Measurements from ENCODE around the gene OTULIN.

Gene OTULIN

DNA sequence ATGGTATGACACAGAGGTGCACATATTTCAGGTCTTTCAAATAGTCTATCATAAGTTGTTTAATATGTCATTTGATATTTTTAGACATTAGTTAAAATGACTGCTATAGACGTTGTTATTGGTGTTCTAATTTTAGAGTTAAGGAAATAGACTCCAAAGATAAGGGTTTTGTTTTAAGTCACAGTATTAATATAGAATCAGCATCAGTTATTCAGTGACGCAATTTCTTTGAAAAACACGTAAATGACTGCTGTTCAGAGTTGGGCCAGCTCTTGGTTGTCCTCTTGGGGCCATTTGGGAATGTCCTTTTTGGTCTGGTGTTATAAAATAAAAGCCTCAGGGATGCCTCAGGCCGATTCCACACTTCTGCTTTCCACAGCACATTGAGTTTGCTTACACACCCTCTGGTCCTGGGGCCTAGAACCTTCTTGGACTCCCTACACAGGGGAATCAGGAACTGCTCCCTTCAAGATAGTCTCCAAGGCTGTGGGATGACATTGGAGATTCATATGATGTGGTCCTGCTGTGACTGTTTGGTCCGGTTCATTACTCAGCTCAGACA is 14.3 kb downstream of the OTULIN start:
- no peaks in the 10 kb centered on the region for H3K27me3 ChIP-seq (ENCODE audit: control insufficient read depth, insufficient read depth, low read length)
- H3K9me3 ChIP-seq (ENCODE audit: control insufficient read depth, insufficient read depth, low read depth, low read length) = no peaks in the 10 kb centered on the region
- H3K4me3 ChIP-seq (ENCODE audit: low read depth, low read length) = no peak overlapping the region
- peaks cover 36% of the 10 kb centered on the region for H3K36me3 ChIP-seq (ENCODE audit: control insufficient read depth, insufficient read depth, low read length)
- H3K9ac ChIP-seq (ENCODE audit: low read length) = no peak overlapping the region
- H3K27ac ChIP-seq (ENCODE audit: low read depth, low read length) = no peak overlapping the region
- H3K4me1 ChIP-seq (ENCODE audit: control insufficient read depth, insufficient read depth, low read length) = peaks cover 12% of the 10 kb centered on the region

DNA sequence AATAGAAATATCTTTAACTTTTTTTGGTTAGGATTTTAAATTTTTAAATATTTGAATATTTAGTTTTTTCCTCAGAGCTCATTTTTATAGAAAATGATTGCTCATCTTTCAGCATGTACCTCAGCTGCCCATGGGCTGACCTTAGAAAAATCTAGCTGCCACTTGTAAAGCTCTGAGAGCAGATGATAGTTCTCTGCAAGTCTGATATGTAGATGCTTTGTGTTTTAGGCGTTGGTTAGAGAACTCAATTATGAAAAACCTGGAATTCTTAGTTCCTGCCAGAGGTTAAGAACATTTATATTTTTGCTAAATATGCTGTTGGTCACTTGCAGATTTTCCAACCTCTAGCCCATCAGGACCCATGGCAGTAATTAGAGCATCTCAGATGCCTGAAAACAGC is 15.1 kb downstream of the OTULIN start:
- no peak overlapping the region for H3K9ac ChIP-seq (ENCODE audit: low read length)
- H3K9me3 ChIP-seq (ENCODE audit: control insufficient read depth, insufficient read depth, low read depth, low read length) = no peaks in the 10 kb centered on the region
- H3K36me3 ChIP-seq (ENCODE audit: control insufficient read depth, insufficient read depth, low read length) = peaks cover 43% of the 10 kb centered on the region
- no peak overlapping the region for H3K27ac ChIP-seq (ENCODE audit: low read depth, low read length)
- no peaks in the 10 kb centered on the region for H3K27me3 ChIP-seq (ENCODE audit: control insufficient read depth, insufficient read depth, low read length)
- H3K4me1 ChIP-seq (ENCODE audit: control insufficient read depth, insufficient read depth, low read length) = peaks cover 10% of the 10 kb centered on the region; the same call in 1 of the 2 replicates
- no peak overlapping the region for H3K4me3 ChIP-seq (ENCODE audit: low read depth, low read length)

- no peaks in the 10 kb centered on the region for H3K27me3 ChIP-seq (ENCODE audit: control insufficient read depth, insufficient read depth, low read length)
- H3K9ac ChIP-seq (ENCODE audit: low read length) = no peak overlapping the region
- H3K4me3 ChIP-seq (ENCODE audit: low read depth, low read length) = no peak overlapping the region
- no peaks in the 10 kb centered on the region for H3K9me3 ChIP-seq (ENCODE audit: control insufficient read depth, insufficient read depth, low read depth, low read length)
- peaks cover 3% of the 10 kb centered on the region for H3K4me1 ChIP-seq (ENCODE audit: control insufficient read depth, insufficient read depth, low read length)
- no peak overlapping the region for H3K27ac ChIP-seq (ENCODE audit: low read depth, low read length)
- peaks cover 45% of the 10 kb centered on the region for H3K36me3 ChIP-seq (ENCODE audit: control insufficient read depth, insufficient read depth, low read length)
These were observed 16.8 kb downstream of the OTULIN start for GRCh38 chr5:14681236-14681752.

DNA sequence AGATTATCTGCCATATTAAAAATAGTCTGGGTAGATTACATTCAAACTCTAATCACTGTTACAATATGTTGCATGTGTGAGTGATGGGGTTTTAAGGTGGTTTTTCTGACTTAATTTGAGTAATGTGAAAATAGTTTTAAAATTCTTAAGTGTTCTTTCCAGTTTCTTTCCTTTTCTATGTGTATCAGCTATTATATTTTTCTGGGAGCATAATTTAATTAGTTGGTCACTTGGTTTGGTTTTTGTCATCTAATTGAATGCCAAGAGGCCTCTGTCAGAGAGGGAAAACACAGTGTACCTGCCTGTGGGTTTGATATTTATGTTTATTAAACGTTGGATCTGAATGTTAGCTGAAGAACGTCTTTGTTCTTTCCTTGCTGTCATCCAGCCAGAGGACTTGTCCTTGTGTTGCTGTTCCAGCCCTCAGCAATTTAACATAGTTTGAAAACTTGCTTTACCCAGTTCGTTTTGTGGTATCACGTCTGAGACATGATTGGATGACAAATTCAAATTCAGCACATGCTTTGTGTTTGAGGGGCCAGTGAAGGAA is 19.5 kb downstream of the OTULIN start:
- no peak overlapping the region for H3K27ac ChIP-seq (ENCODE audit: low read depth, low read length)

DNA sequence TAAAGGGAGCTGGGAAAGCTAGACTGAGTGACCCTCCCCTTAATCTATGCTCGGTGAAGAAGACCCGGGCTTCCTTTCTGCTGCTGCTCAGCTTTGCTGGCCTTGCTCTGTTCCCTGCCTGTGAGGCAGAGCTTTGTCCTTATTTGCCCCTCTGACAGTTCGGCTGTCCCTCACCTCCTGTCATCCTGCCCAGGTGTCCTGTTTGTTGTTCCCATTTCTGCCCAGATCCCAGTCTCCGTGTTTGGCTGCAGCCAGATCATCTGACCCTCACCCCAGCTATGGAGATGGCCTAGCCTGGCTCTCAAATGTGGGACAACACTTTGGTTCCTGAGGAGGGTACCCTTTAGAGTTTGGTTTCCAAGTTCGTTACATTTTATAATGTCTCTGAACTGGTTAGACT is 20.2 kb downstream of the OTULIN start:
- no peaks in the 10 kb centered on the region for H3K9me3 ChIP-seq (ENCODE audit: control insufficient read depth, insufficient read depth, low read depth, low read length)
- H3K36me3 ChIP-seq (ENCODE audit: control insufficient read depth, insufficient read depth, low read length) = peaks cover 65% of the 10 kb centered on the region
- H3K4me3 ChIP-seq (ENCODE audit: low read depth, low read length) = no peak overlapping the region
- peaks cover 3% of the 10 kb centered on the region for H3K4me1 ChIP-seq (ENCODE audit: control insufficient read depth, insufficient read depth, low read length)
- no peaks in the 10 kb centered on the region for H3K27me3 ChIP-seq (ENCODE audit: control insufficient read depth, insufficient read depth, low read length)
- no peak overlapping the region for H3K27ac ChIP-seq (ENCODE audit: low read depth, low read length)
- no peak overlapping the region for H3K9ac ChIP-seq (ENCODE audit: low read length)

More for the DNA sequence above, 19.5 kb downstream of the OTULIN start:
- Histone ChIP-seq H3K36me3 (ENCODE audit: control insufficient read depth, insufficient read depth, low read length) (peaks cover 60% of the 10 kb centered on the region), H3K27me3 (ENCODE audit: control insufficient read depth, insufficient read depth, low read length) (no peaks in the 10 kb centered on the region), H3K4me1 (ENCODE audit: control insufficient read depth, insufficient read depth, low read length) (peaks cover 3% of the 10 kb centered on the region), H3K4me3 (ENCODE audit: low read depth, low read length) (no peak overlapping the region), H3K9me3 (ENCODE audit: control insufficient read depth, insufficient read depth, low read depth, low read length) (no peaks in the 10 kb centered on the region), H3K9ac (ENCODE audit: low read length) (no peak overlapping the region)

DNA sequence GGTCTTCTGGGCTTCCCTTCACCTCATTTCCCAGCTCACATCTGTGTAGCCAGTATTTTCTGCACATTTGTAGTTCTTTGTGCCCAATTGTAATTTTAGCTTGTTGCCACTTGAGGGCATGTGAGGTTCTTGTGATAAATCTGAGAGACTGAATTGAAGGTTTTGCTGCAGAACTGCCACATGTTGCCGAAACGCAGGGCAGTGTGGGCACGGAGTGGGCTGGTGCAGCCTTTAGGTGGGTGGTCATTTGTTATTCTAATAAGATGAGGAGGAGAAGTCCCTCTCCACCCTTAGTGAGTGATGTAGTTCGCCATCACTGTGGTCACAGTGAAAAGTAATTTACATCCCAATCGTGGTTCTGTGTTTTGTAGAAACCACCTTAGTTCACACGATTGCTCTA is 21.2 kb downstream of the OTULIN start:
- peaks cover 6% of the 10 kb centered on the region; the same call in 1 of the 2 replicates for H3K9me3 ChIP-seq (ENCODE audit: control insufficient read depth, insufficient read depth, low read depth, low read length)
- no peak overlapping the region for H3K9ac ChIP-seq (ENCODE audit: low read length)
- H3K4me3 ChIP-seq (ENCODE audit: low read depth, low read length) = no peak overlapping the region
- H3K27ac ChIP-seq (ENCODE audit: low read depth, low read length) = no peak overlapping the region
- H3K27me3 ChIP-seq (ENCODE audit: control insufficient read depth, insufficient read depth, low read length) = no peaks in the 10 kb centered on the region
- H3K36me3 ChIP-seq (ENCODE audit: control insufficient read depth, insufficient read depth, low read length) = peaks cover 68% of the 10 kb centered on the region
- peaks cover 3% of the 10 kb centered on the region for H3K4me1 ChIP-seq (ENCODE audit: control insufficient read depth, insufficient read depth, low read length)

GRCh38 chr5:14686517-14686916 is 22.0 kb downstream of the OTULIN start:
- Histone ChIP-seq H3K4me1 (ENCODE audit: control insufficient read depth, insufficient read depth, low read length) (peaks cover 3% of the 10 kb centered on the region), H3K27ac (ENCODE audit: low read depth, low read length) (no peak overlapping the region), H3K27me3 (ENCODE audit: control insufficient read depth, insufficient read depth, low read length) (no peaks in the 10 kb centered on the region), H3K36me3 (ENCODE audit: control insufficient read depth, insufficient read depth, low read length) (peaks cover 70% of the 10 kb centered on the region), H3K4me3 (ENCODE audit: low read depth, low read length) (no peak overlapping the region), H3K9ac (ENCODE audit: low read length) (no peak overlapping the region), H3K9me3 (ENCODE audit: control insufficient read depth, insufficient read depth, low read depth, low read length) (peaks cover 6% of the 10 kb centered on the region; the same call in 1 of the 2 replicates)

DNA sequence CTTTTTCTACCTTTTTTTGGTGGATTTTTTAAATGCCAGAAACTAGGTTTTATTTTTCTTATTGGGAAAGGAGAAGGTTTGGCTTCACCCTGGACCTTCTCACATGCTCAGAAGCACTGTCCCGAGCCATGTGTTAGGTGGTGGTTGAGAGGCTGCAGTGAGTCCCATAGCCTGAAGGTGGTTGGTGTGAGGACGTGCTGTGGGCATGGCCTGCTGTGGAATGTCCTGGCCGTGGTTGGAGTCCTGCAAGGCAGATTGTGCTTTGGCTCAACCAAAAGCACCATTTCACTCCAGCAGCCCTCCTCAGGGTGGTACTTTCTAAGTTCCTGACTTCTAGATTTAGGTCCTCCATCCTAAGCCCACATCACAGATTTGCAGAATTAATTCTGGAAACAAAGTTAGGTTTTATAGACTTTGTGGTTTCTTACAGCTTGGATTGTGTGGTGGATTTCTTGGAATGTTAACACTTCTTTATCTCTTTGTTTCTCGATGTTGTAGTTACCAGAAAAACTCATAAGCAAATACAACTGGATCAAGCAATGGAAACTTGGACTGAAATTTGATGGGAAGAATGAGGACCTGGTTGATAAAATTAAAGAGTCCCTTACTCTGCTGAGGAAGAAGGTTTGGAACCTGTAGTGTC is 22.6 kb downstream of the OTULIN start:
- Histone ChIP-seq H3K36me3 (ENCODE audit: control insufficient read depth, insufficient read depth, low read length) (peaks cover 69% of the 10 kb centered on the region), H3K9me3 (ENCODE audit: control insufficient read depth, insufficient read depth, low read depth, low read length) (peaks cover 6% of the 10 kb centered on the region; the same call in 1 of the 2 replicates), H3K4me1 (ENCODE audit: control insufficient read depth, insufficient read depth, low read length) (peaks cover 3% of the 10 kb centered on the region), H3K27ac (ENCODE audit: low read depth, low read length) (no peak overlapping the region), H3K9ac (ENCODE audit: low read length) (no peak overlapping the region), H3K4me3 (ENCODE audit: low read depth, low read length) (no peak overlapping the region), H3K27me3 (ENCODE audit: control insufficient read depth, insufficient read depth, low read length) (no peaks in the 10 kb centered on the region)

GRCh38 chr5:14693070-14693469 is 28.6 kb downstream of the OTULIN start:
- no peak overlapping the region for H3K4me3 ChIP-seq (ENCODE audit: low read depth, low read length)
- peaks cover 64% of the 10 kb centered on the region for H3K36me3 ChIP-seq (ENCODE audit: control insufficient read depth, insufficient read depth, low read length)
- H3K9me3 ChIP-seq (ENCODE audit: control insufficient read depth, insufficient read depth, low read depth, low read length) = peaks cover 6% of the 10 kb centered on the region; the same call in 1 of the 2 replicates
- H3K4me1 ChIP-seq (ENCODE audit: control insufficient read depth, insufficient read depth, low read length) = peaks cover 15% of the 10 kb centered on the region
- no peak overlapping the region for H3K9ac ChIP-seq (ENCODE audit: low read length)
- no peak overlapping the region for H3K27ac ChIP-seq (ENCODE audit: low read depth, low read length)
- H3K27me3 ChIP-seq (ENCODE audit: control insufficient read depth, insufficient read depth, low read length) = no peaks in the 10 kb centered on the region

GRCh38 chr5:14695152-14695551 is 30.6 kb downstream of the OTULIN start:
- no peak overlapping the region for H3K27ac ChIP-seq (ENCODE audit: low read depth, low read length)
- H3K27me3 ChIP-seq (ENCODE audit: control insufficient read depth, insufficient read depth, low read length) = no peaks in the 10 kb centered on the region
- H3K36me3 ChIP-seq (ENCODE audit: control insufficient read depth, insufficient read depth, low read length) = peaks cover 62% of the 10 kb centered on the region
- peaks cover 4% of the 10 kb centered on the region; the same call in 1 of the 2 replicates for H3K9me3 ChIP-seq (ENCODE audit: control insufficient read depth, insufficient read depth, low read depth, low read length)
- no peak overlapping the region for H3K9ac ChIP-seq (ENCODE audit: low read length)
- no peak overlapping the region for H3K4me3 ChIP-seq (ENCODE audit: low read depth, low read length)
- H3K4me1 ChIP-seq (ENCODE audit: control insufficient read depth, insufficient read depth, low read length) = peaks cover 15% of the 10 kb centered on the region

DNA sequence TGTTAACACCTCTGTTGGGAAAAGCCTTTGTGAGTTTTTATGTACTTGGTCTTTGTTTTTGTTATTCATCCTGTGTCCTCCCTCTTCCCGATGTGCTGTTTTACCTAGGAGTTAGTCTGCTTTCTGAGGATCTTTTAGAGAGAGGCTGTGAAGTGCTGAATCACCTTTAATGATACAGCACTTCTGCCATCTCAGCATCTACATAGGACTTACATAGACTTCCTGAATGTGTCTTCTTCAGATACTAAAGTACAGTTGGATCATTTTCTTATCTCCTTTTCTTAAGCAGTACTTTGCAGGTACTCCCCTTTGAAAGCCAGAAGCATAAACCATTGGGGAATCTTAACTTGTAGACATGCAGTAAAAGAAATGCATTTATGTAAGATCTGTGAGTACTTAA is 31.5 kb downstream of the OTULIN start:
- Histone ChIP-seq H3K9me3 (ENCODE audit: control insufficient read depth, insufficient read depth, low read depth, low read length) (no peaks in the 10 kb centered on the region), H3K9ac (ENCODE audit: low read length) (no peak overlapping the region), H3K4me1 (ENCODE audit: control insufficient read depth, insufficient read depth, low read length) (peaks cover 15% of the 10 kb centered on the region), H3K36me3 (ENCODE audit: control insufficient read depth, insufficient read depth, low read length) (peaks cover 54% of the 10 kb centered on the region), H3K4me3 (ENCODE audit: low read depth, low read length) (no peak overlapping the region), H3K27ac (ENCODE audit: low read depth, low read length) (peak overlapping the region; percentile 43; the same call in 1 of the 2 replicates), H3K27me3 (ENCODE audit: control insufficient read depth, insufficient read depth, low read length) (no peaks in the 10 kb centered on the region)

Measured in HUES6 (cell line).